ENCODE measurements around the gene MAGI3.

DNA sequence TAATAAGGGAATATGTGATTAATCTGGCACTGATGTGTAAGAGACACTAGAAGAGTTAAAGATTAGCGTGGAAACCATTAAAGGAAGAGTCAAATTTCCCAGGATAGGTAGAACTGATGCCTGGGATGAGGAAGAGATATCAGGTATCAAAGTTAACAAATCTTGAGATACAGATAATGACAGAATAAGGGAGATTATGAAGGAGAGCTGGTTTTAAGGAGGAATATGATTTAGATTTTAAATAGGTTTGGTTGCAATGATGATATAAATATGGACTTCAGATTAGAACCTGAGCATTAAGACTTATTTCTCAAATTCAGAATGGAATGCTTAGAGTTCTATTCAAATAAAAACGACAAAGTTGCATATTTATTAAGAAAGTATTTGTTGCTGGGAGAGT lies 26.2 kb downstream of the MAGI3 start:
- TF ChIP-seq, protein P1, sequence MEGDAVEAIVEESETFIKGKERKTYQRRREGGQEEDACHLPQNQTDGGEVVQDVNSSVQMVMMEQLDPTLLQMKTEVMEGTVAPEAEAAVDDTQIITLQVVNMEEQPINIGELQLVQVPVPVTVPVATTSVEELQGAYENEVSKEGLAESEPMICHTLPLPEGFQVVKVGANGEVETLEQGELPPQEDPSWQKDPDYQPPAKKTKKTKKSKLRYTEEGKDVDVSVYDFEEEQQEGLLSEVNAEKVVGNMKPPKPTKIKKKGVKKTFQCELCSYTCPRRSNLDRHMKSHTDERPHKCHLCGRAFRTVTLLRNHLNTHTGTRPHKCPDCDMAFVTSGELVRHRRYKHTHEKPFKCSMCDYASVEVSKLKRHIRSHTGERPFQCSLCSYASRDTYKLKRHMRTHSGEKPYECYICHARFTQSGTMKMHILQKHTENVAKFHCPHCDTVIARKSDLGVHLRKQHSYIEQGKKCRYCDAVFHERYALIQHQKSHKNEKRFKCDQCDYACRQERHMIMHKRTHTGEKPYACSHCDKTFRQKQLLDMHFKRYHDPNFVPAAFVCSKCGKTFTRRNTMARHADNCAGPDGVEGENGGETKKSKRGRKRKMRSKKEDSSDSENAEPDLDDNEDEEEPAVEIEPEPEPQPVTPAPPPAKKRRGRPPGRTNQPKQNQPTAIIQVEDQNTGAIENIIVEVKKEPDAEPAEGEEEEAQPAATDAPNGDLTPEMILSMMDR (IDR thresholded peaks at IDR 0.05), result no peak
- no peak for TF ChIP-seq POLR2A (IDR thresholded peaks at IDR 0.05)

All from adrenal gland (tissue), 5 donors.